ENCODE measurements around the gene MEF2B. TPM values are rescaled to one million over a fixed set of nuclear protein-coding genes. Genes with fewer than 3 reads are reported as not detected.

The MEF2B gene
- total RNA-seq, 1 experiment from 2014 or later: 1.1 TPM

- no peaks in the 10 kb centered on the region for H3K36me3 ChIP-seq (ENCODE audit: control insufficient read depth, insufficient read depth, low read length)
- ChIA-PET POLR2A (no interaction called here), CTCF (no interaction called here)
- DNase-seq (ENCODE audit: low read depth, low spot score) (no peak), ATAC-seq (0 out of 2 replicates have a peak, but pooled peaks have one; percentile 41)
- H3K9me3 ChIP-seq (ENCODE audit: control insufficient read depth, insufficient read depth, low read depth, low read length): no peaks in the 10 kb centered on the region
- no peaks in the 10 kb centered on the region for H3K27me3 ChIP-seq (ENCODE audit: control insufficient read depth, insufficient read depth, low read length)
- no TSS peak for BruUV-seq (replicated peaks)
- TF ChIP-seq REST (IDR thresholded peaks at IDR 0.05; ENCODE audit: insufficient read depth in 1 of 2, low read depth in 2 of 2, low read length in 1 of 2) (no peak), SIN3A (IDR thresholded peaks at IDR 0.05; ENCODE audit: borderline replicate concordance, insufficient read depth, low read depth, low read length) (no peak), POLR2AphosphoS5 (IDR thresholded peaks at IDR 0.05; ENCODE audit: low read depth, low read length) (no peak), CTCF (IDR thresholded peaks at IDR 0.05) (peak; percentile 73), TCF7L2 (IDR thresholded peaks at IDR 0.05; ENCODE audit: low read depth, low read length) (no peak)
- no peaks in the 10 kb centered on the region for H3K4me1 ChIP-seq (ENCODE audit: control insufficient read depth, insufficient read depth, low read length)
- intact Hi-C loops (cut with micrococcal nuclease; ENCODE audit: unreplicated experiment) (no loop called here), in situ Hi-C loops (cut with HindIII; ENCODE audit: low pct_unique_long_range_greater_than_20kb, low sequenced_read_pairs) (no loop called here)
- no peak overlapping the region for H3K4me3 ChIP-seq (ENCODE audit: low read depth in 2 of 2, low read length in 2 of 2)
- H3K27ac ChIP-seq (ENCODE audit: low read length): no peak overlapping the region
These were observed 54.1 kb downstream of the MEF2B start for GRCh38 chr19:19115954-19116353.

GRCh38 chr19:19113040-19113626 lies 56.9 kb downstream of the MEF2B start:
- H3K4me1 ChIP-seq (ENCODE audit: control insufficient read depth, insufficient read depth, low read length): no peaks in the 10 kb centered on the region
- H3K36me3 ChIP-seq (ENCODE audit: control insufficient read depth, insufficient read depth, low read length): no peaks in the 10 kb centered on the region
- H3K9me3 ChIP-seq (ENCODE audit: control insufficient read depth, insufficient read depth, low read depth, low read length): no peaks in the 10 kb centered on the region
- ATAC-seq (peak; percentile 46), DNase-seq (ENCODE audit: low read depth, low spot score) (no peak)
- intact Hi-C loops (cut with micrococcal nuclease; ENCODE audit: unreplicated experiment): no loop called here
- ChIA-PET POLR2A (no interaction called here), CTCF (no interaction called here)
- H3K4me3 ChIP-seq (ENCODE audit: low read depth in 2 of 2, low read length in 2 of 2): no peak overlapping the region
- no TSS peak for BruUV-seq (replicated peaks)
- no peaks in the 10 kb centered on the region for H3K27me3 ChIP-seq (ENCODE audit: control insufficient read depth, insufficient read depth, low read length)
- no peak overlapping the region for H3K27ac ChIP-seq (ENCODE audit: low read length)
- in situ Hi-C loops (cut with HindIII; ENCODE audit: low pct_unique_long_range_greater_than_20kb, low sequenced_read_pairs): no loop called here
- TF ChIP-seq POLR2AphosphoS5 (IDR thresholded peaks at IDR 0.05; ENCODE audit: low read depth, low read length): no peak
- TF ChIP-seq CTCF (IDR thresholded peaks at IDR 0.05): no peak
- no peak for TF ChIP-seq REST (IDR thresholded peaks at IDR 0.05; ENCODE audit: insufficient read depth in 1 of 2, low read depth in 2 of 2, low read length in 1 of 2)
- no peak for TF ChIP-seq TCF7L2 (IDR thresholded peaks at IDR 0.05; ENCODE audit: low read depth, low read length)
- no peak for TF ChIP-seq SIN3A (IDR thresholded peaks at IDR 0.05; ENCODE audit: borderline replicate concordance, insufficient read depth, low read depth, low read length)

Data from Panc1 (cell line).